Measurements from ENCODE around the gene MYO9B. TPM values are rescaled to one million over a fixed set of nuclear protein-coding genes. Genes with fewer than 3 reads are reported as not detected.
"Not testable (repeated sequence)": the region's sequence is repeated elsewhere in the genome, so short reads cannot be mapped to it uniquely, and the experiment has no call there.

Gene MYO9B
- total RNA-seq, 1 experiment from 2014 or later, result 94.3 TPM

- Mint-ChIP-seq H3K4me3 (no peak overlapping the region), H3K36me3 (peaks cover 4% of the 10 kb centered on the region), H3K4me1 (peaks cover 41% of the 10 kb centered on the region), H3K9me3 (no peaks in the 10 kb centered on the region), H3K27me3 (ENCODE audit: low read depth) (no peaks in the 10 kb centered on the region), H3K27ac (peak overlapping the region; percentile 89)
- DNase-seq (ENCODE audit: low spot score), result no peak
- ChIA-PET CTCF (interaction anchor here (1.1 kb wide), 1 partner anchor 693 kb away, joined by 3 read pairs; no protein-coding TSS in a partner anchor), POLR2A (interaction anchor here (0.5 kb wide), 1 partner anchor 30 kb away, joined by 3 read pairs; no protein-coding TSS in a partner anchor)
- ATAC-seq, result no peak
- TF ChIP-seq, protein P1, sequence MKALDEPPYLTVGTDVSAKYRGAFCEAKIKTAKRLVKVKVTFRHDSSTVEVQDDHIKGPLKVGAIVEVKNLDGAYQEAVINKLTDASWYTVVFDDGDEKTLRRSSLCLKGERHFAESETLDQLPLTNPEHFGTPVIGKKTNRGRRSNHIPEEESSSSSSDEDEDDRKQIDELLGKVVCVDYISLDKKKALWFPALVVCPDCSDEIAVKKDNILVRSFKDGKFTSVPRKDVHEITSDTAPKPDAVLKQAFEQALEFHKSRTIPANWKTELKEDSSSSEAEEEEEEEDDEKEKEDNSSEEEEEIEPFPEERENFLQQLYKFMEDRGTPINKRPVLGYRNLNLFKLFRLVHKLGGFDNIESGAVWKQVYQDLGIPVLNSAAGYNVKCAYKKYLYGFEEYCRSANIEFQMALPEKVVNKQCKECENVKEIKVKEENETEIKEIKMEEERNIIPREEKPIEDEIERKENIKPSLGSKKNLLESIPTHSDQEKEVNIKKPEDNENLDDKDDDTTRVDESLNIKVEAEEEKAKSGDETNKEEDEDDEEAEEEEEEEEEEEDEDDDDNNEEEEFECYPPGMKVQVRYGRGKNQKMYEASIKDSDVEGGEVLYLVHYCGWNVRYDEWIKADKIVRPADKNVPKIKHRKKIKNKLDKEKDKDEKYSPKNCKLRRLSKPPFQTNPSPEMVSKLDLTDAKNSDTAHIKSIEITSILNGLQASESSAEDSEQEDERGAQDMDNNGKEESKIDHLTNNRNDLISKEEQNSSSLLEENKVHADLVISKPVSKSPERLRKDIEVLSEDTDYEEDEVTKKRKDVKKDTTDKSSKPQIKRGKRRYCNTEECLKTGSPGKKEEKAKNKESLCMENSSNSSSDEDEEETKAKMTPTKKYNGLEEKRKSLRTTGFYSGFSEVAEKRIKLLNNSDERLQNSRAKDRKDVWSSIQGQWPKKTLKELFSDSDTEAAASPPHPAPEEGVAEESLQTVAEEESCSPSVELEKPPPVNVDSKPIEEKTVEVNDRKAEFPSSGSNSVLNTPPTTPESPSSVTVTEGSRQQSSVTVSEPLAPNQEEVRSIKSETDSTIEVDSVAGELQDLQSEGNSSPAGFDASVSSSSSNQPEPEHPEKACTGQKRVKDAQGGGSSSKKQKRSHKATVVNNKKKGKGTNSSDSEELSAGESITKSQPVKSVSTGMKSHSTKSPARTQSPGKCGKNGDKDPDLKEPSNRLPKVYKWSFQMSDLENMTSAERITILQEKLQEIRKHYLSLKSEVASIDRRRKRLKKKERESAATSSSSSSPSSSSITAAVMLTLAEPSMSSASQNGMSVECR (CRISPR knock-in tag; IDR thresholded peaks at IDR 0.05; ENCODE audit: borderline replicate concordance), result no peak
- TF ChIP-seq E2F1 (CRISPR knock-in tag; IDR thresholded peaks at IDR 0.05), result no peak
- TF ChIP-seq ESRRA (CRISPR knock-in tag; IDR thresholded peaks at IDR 0.05; ENCODE audit: borderline replicate concordance), result no peak
- no peak for TF ChIP-seq SMAD3 (CRISPR knock-in tag; IDR thresholded peaks at IDR 0.05; ENCODE audit: borderline replicate concordance)
- no peak for TF ChIP-seq GTF2I (CRISPR knock-in tag; conservative IDR thresholded peaks at IDR 0.05)
- TF ChIP-seq, protein P2, sequence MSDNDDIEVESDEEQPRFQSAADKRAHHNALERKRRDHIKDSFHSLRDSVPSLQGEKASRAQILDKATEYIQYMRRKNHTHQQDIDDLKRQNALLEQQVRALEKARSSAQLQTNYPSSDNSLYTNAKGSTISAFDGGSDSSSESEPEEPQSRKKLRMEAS (CRISPR knock-in tag; IDR thresholded peaks at IDR 0.05), result no peak
- TF ChIP-seq, protein P3, sequence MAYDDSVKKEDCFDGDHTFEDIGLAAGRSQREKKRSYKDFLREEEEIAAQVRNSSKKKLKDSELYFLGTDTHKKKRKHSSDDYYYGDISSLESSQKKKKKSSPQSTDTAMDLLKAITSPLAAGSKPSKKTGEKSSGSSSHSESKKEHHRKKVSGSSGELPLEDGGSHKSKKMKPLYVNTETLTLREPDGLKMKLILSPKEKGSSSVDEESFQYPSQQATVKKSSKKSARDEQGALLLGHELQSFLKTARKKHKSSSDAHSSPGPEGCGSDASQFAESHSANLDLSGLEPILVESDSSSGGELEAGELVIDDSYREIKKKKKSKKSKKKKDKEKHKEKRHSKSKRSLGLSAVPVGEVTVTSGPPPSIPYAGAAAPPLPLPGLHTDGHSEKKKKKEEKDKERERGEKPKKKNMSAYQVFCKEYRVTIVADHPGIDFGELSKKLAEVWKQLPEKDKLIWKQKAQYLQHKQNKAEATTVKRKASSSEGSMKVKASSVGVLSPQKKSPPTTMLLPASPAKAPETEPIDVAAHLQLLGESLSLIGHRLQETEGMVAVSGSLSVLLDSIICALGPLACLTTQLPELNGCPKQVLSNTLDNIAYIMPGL (CRISPR knock-in tag; IDR thresholded peaks at IDR 0.05), result no peak
- no peak for TF ChIP-seq ATF1 (CRISPR knock-in tag; IDR thresholded peaks at IDR 0.05)
- no peak for TF ChIP-seq GABPB1 (CRISPR knock-in tag; IDR thresholded peaks at IDR 0.05)
Observed at GRCh38 chr19:17137417-17137816, 61.8 kb downstream of the MYO9B start.

- CTCF ChIA-PET; DNase-seq (ENCODE audit: low spot score); H3K9me3 Mint-ChIP-seq; H3K27ac Mint-ChIP-seq; ATAC-seq; H3K27me3 Mint-ChIP-seq (ENCODE audit: low read depth); H3K36me3 Mint-ChIP-seq; POLR2A ChIA-PET; H3K4me3 Mint-ChIP-seq: not testable (repeated sequence)
- peaks cover 41% of the 10 kb centered on the region for H3K4me1 Mint-ChIP-seq
Observed at GRCh38 chr19:17138052-17138846, 62.7 kb downstream of the MYO9B start.

GRCh38 chr19:17138937-17139598 is 63.5 kb downstream of the MYO9B start:
- Mint-ChIP-seq H3K27me3 (ENCODE audit: low read depth) (no peaks in the 10 kb centered on the region), H3K4me3 (no peak overlapping the region), H3K36me3 (peaks cover 6% of the 10 kb centered on the region), H3K4me1 (peaks cover 34% of the 10 kb centered on the region), H3K9me3 (no peaks in the 10 kb centered on the region), H3K27ac (no peak overlapping the region)
- ChIA-PET POLR2A (interaction anchor here (0.7 kb wide), 1 partner anchor 242 kb away, joined by 3 read pairs; no protein-coding TSS in a partner anchor), CTCF (no interaction called here)
- TF ChIP-seq, protein P4, sequence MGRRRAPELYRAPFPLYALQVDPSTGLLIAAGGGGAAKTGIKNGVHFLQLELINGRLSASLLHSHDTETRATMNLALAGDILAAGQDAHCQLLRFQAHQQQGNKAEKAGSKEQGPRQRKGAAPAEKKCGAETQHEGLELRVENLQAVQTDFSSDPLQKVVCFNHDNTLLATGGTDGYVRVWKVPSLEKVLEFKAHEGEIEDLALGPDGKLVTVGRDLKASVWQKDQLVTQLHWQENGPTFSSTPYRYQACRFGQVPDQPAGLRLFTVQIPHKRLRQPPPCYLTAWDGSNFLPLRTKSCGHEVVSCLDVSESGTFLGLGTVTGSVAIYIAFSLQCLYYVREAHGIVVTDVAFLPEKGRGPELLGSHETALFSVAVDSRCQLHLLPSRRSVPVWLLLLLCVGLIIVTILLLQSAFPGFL (CRISPR knock-in tag; IDR thresholded peaks at IDR 0.05; ENCODE audit: borderline replicate concordance), result no peak
- 0 out of 2 replicates have a peak, but pooled peaks have one; percentile 20 for TF ChIP-seq GABPB1 (CRISPR knock-in tag; IDR thresholded peaks at IDR 0.05)
- ATAC-seq (no peak), DNase-seq (ENCODE audit: low spot score) (no peak)

DNA sequence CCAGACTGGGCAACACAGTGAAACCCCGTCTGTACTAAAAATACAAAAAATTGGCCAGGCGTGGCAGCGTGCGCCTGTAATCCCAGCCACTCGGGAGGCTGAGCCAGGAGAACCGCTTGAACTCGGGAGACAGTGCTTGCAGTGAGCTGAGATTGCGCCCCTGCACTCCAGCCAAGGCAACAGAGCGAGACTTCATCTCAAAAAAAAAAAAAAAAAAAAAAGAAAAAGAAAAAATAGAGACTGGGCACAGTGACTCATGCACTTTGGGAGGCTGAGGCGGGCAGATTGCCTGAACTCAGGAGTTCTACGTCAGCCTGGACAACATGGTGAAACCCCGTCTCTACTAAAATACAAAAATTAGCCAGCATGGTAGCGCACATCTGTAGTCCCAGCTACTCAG is 69.2 kb downstream of the MYO9B start:
- H3K4me3 Mint-ChIP-seq; H3K4me1 Mint-ChIP-seq; H3K27me3 Mint-ChIP-seq (ENCODE audit: low read depth); H3K9me3 Mint-ChIP-seq; H3K27ac Mint-ChIP-seq; DNase-seq (ENCODE audit: low spot score); ATAC-seq: not testable (repeated sequence)
- H3K36me3 Mint-ChIP-seq, result peaks cover 10% of the 10 kb centered on the region
- ChIA-PET POLR2A (interaction anchor here (0.7 kb wide), 1 partner anchor 55 kb away, joined by 3 read pairs; no protein-coding TSS in a partner anchor), CTCF (interaction anchor here (0.6 kb wide), 1 partner anchor 194 kb away, joined by 3 read pairs; no protein-coding TSS in a partner anchor)
